ENCODE data around the gene FUT4.
"Not testable (repeated sequence)": the region's sequence is repeated elsewhere in the genome, so short reads cannot be mapped to it uniquely, and the experiment has no call there.

The FUT4 gene

GRCh38 chr11:94553938-94554337 is 10.2 kb downstream of the FUT4 start:
- H3K4me3 ChIP-seq (ENCODE audit: low read depth, low read length), result no peak overlapping the region
- no peak for DNase-seq (ENCODE audit: low read depth)
- no peak for TF ChIP-seq CTCF (IDR thresholded peaks at IDR 0.05; ENCODE audit: insufficient read depth, low read depth, low read length, missing control alignments)

GRCh38 chr11:94555752-94556329 is 12.1 kb downstream of the FUT4 start:
- DNase-seq (ENCODE audit: low read depth); H3K4me3 ChIP-seq (ENCODE audit: low read depth, low read length): not testable (repeated sequence)

- no peak overlapping the region for H3K4me3 ChIP-seq (ENCODE audit: low read depth, low read length)
- no peak for TF ChIP-seq CTCF (IDR thresholded peaks at IDR 0.05; ENCODE audit: insufficient read depth, low read depth, low read length, missing control alignments)
- DNase-seq (ENCODE audit: low read depth), result no peak
Measured at GRCh38 chr11:94557421-94557820, 13.7 kb downstream of the FUT4 start.

GRCh38 chr11:94557992-94558391 is 14.3 kb downstream of the FUT4 start:
- no peak overlapping the region for H3K4me3 ChIP-seq (ENCODE audit: low read depth, low read length)
- DNase-seq (ENCODE audit: low read depth), result no peak
- no peak for TF ChIP-seq CTCF (IDR thresholded peaks at IDR 0.05; ENCODE audit: insufficient read depth, low read depth, low read length, missing control alignments)

GRCh38 chr11:94558468-94558867 is 14.7 kb downstream of the FUT4 start:
- no peak overlapping the region for H3K4me3 ChIP-seq (ENCODE audit: low read depth, low read length)
- no peak for TF ChIP-seq CTCF (IDR thresholded peaks at IDR 0.05; ENCODE audit: insufficient read depth, low read depth, low read length, missing control alignments)
- no peak for DNase-seq (ENCODE audit: low read depth)

GRCh38 chr11:94558932-94559331 is 15.2 kb downstream of the FUT4 start:
- H3K4me3 ChIP-seq (ENCODE audit: low read depth, low read length), result no peak overlapping the region
- no peak for DNase-seq (ENCODE audit: low read depth)
- no peak for TF ChIP-seq CTCF (IDR thresholded peaks at IDR 0.05; ENCODE audit: insufficient read depth, low read depth, low read length, missing control alignments)

GRCh38 chr11:94559361-94559760 is 15.6 kb downstream of the FUT4 start:
- DNase-seq (ENCODE audit: low read depth), result no peak
- TF ChIP-seq CTCF (IDR thresholded peaks at IDR 0.05; ENCODE audit: insufficient read depth, low read depth, low read length, missing control alignments), result no peak
- H3K4me3 ChIP-seq (ENCODE audit: low read depth, low read length), result no peak overlapping the region
